ENCODE measurements around the gene FOXC2.

Gene FOXC2

GRCh38 chr16:86558355-86559193, 8.1 kb upstream of the FOXC2 start:
- no peak for DNase-seq

- DNase-seq, result no peak
Measured at GRCh38 chr16:86559802-86560305, 6.8 kb upstream of the FOXC2 start.

GRCh38 chr16:86562356-86562755, 4.3 kb upstream of the FOXC2 start:
- no peak for DNase-seq

GRCh38 chr16:86563469-86564345, 2.9 kb upstream of the FOXC2 start:
- peak; percentile 87 for DNase-seq

- no peak for DNase-seq
Measured at GRCh38 chr16:86565181-86565631, 1.4 kb upstream of the FOXC2 start.

GRCh38 chr16:86565644-86566511, 751 bp upstream of the FOXC2 start:
- DNase-seq, result no peak

- no peak for DNase-seq
Measured at GRCh38 chr16:86566966-86567700, 504 bp downstream of the FOXC2 start.

GRCh38 chr16:86567701-86568581, 1.3 kb downstream of the FOXC2 start:
- no peak for DNase-seq

GRCh38 chr16:86568677-86569623, 2.3 kb downstream of the FOXC2 start:
- DNase-seq, result no peak

GRCh38 chr16:86569701-86570447, 3.2 kb downstream of the FOXC2 start:
- DNase-seq, result no peak

GRCh38 chr16:86570558-86571529, 4.2 kb downstream of the FOXC2 start:
- DNase-seq, result no peak

- DNase-seq, result no peak
Measured at GRCh38 chr16:86571530-86571915, 4.9 kb downstream of the FOXC2 start.

GRCh38 chr16:86572041-86572521, 5.5 kb downstream of the FOXC2 start:
- DNase-seq, result no peak

GRCh38 chr16:86572606-86573005, 6.0 kb downstream of the FOXC2 start:
- DNase-seq, result no peak

- DNase-seq, result no peak
Measured at GRCh38 chr16:86573215-86573614, 6.6 kb downstream of the FOXC2 start.

GRCh38 chr16:86573646-86574508, 7.2 kb downstream of the FOXC2 start:
- no peak for DNase-seq

Measured in hematopoietic multipotent progenitor cell treated with erythropoietin and hydrocortisone succinate and interleukin-3 and kit ligand, for 8 days (in vitro differentiated cells).